D721Med (cell line): ENCODE data around the gene SYNC.

Source experiments
- DNase-seq: peaks from one replicate; pipeline ENCODE4 v3.0.0; 2011; ENCODE audit warnings: low spot score; ENCODE audit not compliant: insufficient read length
- FAIRE-seq: peaks from 2 replicates; lab custom pipeline; 2011; peaks lifted over from hg19 to GRCh38; lab: Jason Lieb, UNC
- TF ChIP-seq, protein P1 (sequence below): IDR thresholded peaks from 2 replicates; pipeline ENCODE4 v1.5.1; 2012; ENCODE audit warnings: mild to moderate bottlenecking, control low read depth; ENCODE audit not compliant: insufficient read depth; ENCODE audit errors: missing control alignments

Gene SYNC

DNA sequence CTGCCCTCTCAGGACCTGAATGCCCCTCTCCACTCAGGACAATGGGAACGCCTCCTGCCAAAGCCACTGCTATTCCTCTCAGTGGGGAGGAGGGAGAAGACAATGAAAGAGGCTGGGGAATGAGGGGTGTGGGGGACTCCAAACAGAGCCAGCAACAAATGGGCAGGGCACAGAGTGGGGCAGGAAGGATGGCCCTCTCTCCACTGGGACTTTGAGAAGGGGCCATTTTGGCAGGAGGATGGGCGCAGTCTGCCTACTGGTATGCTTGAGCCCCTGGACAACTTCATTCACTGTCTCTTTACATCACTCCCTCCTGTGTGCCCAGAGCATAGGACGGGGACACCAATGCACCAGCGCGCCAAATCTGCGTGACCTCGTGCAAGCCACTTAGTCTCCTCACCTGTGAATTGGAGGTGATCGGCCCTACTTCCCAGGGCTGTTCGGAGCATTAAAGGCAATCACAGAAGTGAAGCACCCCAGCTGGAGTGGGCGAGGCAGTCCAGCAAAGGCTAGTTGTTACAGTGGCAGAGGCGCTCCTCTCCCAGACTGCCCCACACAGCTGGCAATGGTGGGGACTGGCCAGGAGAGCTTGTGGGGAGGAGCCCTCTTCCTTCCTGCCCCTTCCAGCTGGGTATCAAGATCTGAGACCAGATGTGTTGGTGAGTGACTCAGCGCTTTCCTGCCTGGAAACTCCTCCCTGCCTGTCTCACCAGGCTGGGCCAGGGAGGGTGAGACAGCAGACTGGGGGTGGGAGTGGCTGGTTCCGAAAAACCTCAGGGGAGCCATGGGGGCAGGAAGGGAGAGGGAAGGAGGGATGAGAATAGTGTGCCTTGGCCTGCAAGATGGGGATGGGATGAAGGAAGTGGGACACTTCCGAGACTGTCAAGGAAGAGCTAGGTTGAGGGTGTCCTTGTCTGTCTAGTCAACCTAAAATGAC lies 22.4 kb upstream of the SYNC start:
- DNase-seq (no peak), FAIRE-seq (no peak)
- TF ChIP-seq, protein P1, sequence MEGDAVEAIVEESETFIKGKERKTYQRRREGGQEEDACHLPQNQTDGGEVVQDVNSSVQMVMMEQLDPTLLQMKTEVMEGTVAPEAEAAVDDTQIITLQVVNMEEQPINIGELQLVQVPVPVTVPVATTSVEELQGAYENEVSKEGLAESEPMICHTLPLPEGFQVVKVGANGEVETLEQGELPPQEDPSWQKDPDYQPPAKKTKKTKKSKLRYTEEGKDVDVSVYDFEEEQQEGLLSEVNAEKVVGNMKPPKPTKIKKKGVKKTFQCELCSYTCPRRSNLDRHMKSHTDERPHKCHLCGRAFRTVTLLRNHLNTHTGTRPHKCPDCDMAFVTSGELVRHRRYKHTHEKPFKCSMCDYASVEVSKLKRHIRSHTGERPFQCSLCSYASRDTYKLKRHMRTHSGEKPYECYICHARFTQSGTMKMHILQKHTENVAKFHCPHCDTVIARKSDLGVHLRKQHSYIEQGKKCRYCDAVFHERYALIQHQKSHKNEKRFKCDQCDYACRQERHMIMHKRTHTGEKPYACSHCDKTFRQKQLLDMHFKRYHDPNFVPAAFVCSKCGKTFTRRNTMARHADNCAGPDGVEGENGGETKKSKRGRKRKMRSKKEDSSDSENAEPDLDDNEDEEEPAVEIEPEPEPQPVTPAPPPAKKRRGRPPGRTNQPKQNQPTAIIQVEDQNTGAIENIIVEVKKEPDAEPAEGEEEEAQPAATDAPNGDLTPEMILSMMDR = no peak

DNA sequence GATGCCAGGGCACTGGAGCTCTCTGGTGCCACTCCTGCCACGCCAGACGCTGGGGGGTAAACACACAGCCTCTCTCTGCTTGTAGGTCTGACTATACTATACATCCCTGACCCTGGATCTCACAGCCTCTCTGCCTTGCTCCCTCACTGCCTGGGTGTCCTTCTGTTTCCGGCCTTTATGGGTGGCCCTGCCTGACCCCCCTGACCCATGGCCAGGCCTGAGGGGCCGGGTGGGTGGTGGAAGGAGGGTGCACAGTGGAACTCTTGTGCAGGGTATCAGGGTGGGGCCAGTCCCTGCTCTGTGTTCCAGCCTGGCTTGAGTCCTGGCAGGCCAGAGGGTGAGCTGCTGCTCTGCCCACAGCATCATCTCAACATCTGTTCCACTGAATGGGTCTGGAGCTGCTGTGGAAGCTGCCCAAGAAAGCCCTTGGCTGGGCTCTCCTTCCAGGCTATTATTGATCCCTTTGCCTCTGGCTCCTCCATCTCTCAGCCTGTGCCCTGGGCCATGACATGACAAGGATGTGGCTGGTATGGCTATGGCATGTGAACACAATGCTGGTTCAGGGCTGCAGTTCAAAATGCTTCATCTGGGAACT lies 17.2 kb upstream of the SYNC start:
- DNase-seq (no peak), FAIRE-seq (no peak)
- TF ChIP-seq, protein P1 = no peak

DNA sequence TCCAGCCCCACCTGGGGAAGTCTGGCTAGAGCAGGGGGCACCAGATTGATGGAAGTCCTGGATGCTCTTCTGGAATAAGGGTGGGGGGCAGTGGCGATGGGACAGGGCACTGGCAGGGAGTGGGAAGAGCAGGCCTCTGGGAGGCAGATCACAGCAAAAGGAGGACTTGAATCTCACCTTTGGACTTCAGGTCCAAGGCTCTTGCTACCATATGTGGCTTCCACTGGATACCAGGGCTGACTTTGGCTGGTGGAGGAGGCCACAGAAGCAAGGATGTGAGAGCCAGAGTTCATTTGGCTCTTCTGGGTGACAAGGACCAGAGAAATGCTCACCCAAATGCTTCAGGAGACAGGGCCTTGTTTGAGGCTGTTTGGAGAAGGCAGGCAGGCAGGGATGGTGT lies 16.0 kb upstream of the SYNC start:
- DNase-seq (no peak), FAIRE-seq (no peak)
- TF ChIP-seq, protein P1 = no peak

DNA sequence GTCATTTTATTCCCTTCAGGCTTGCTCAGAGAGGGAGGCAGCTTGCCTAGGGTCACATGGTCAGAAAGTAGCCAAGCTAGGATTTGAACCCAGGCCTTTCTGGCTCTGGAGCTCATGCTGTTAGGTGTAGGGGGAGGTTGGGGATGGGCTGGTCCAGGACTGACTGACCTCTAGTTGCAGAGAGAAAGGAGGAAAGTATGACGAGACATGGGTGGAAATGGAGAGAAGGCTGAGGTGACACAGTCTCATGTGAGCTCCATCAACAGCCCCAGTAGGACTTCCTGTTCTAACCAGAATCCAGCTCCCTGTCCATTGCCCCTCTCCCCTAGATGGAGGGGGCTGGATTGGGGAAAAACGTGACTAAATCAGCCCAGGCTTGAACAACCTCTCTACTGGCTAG lies 15.5 kb upstream of the SYNC start:
- FAIRE-seq = no peak
- TF ChIP-seq, protein P1 = no peak

DNA sequence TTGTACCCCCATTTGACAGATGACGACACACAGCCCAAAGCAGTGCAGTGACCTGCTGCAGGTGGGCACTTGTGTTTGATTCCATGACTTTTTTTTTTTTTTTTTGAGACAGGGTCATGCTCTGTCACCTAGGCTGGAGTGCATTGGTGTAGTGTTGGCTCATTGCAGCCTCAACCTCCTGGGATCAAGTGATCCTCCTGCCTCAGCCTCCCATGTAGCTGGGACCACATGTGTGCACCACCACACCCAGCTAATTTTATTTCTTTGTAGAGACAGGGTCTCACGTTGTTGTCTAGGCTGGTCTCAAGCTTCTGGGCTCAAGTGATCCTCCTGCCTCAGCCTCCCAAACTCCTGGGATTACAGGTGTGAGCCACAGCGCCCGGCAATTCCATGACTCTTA lies 14.9 kb upstream of the SYNC start:
- FAIRE-seq (no peak), DNase-seq (no peak)
- TF ChIP-seq, protein P1 = no peak

More for the DNA sequence above, 15.5 kb upstream of the SYNC start:
- DNase-seq = no peak

DNA sequence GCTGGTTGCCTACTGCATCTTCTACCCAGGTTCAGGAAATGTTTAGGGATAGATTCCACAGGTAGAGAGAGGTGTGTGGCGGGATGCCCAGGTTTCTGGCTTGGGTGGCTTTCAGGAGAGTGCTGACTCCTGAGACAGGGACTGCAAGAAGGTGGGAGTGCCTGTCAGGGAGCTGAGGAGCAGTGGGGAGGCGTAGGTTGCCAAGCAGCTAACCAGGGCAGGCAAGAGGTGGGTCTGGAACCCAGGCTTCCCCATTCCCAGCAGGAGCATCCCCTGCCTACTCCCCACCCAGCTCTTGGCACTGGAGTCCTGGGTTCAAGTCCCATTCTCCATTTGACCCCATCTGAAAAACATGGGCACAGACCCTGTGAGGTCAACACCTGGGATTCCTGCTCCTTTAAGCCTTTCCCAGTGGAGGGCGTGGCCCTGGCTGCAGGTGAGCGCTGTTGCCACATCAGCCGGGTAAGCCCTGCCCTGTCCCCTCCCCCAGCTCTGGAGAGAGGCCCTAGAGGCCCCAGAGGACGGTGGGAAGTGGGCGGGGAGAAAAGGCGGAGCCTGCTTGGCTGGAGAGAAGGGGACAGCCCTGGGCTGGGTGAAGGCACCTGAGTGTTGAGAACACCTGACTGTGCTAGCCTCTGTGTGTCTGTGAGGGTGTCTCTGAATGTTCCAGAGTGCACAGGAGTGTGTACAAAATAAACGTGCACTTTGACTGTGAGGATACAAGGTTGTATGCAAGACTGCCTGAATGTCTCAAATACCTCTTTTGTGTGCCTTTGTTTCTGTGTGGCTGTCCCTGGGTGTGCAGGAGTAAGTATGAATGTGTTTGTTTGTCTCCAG lies 14.0 kb upstream of the SYNC start:
- FAIRE-seq (no peak), DNase-seq (peak; percentile 63)
- TF ChIP-seq, protein P1 = no peak
